ENCODE results near the gene ISG20.

The ISG20 gene

GRCh38 chr15:88658972-88659931, 20.4 kb downstream of the ISG20 start:
- DNase-seq (ENCODE audit: low read depth) = no peak
- H3K4me3 ChIP-seq (ENCODE audit: low read depth, low read length) = no peak overlapping the region
- no peak for TF ChIP-seq CTCF (IDR thresholded peaks at IDR 0.05; ENCODE audit: control insufficient read depth, extremely low read depth, insufficient read depth)

GRCh38 chr15:88661041-88661700, 22.4 kb downstream of the ISG20 start:
- no peak for TF ChIP-seq CTCF (IDR thresholded peaks at IDR 0.05; ENCODE audit: control insufficient read depth, extremely low read depth, insufficient read depth)
- H3K4me3 ChIP-seq (ENCODE audit: low read depth, low read length) = no peak overlapping the region
- no peak for DNase-seq (ENCODE audit: low read depth)

GRCh38 chr15:88661761-88662556, 23.1 kb downstream of the ISG20 start:
- TF ChIP-seq CTCF (IDR thresholded peaks at IDR 0.05; ENCODE audit: control insufficient read depth, extremely low read depth, insufficient read depth) = no peak
- no peak overlapping the region for H3K4me3 ChIP-seq (ENCODE audit: low read depth, low read length)
- DNase-seq (ENCODE audit: low read depth) = no peak

GRCh38 chr15:88663141-88663621, 24.4 kb downstream of the ISG20 start:
- DNase-seq (ENCODE audit: low read depth) = no peak
- TF ChIP-seq CTCF (IDR thresholded peaks at IDR 0.05; ENCODE audit: control insufficient read depth, extremely low read depth, insufficient read depth) = no peak
- no peak overlapping the region for H3K4me3 ChIP-seq (ENCODE audit: low read depth, low read length)

- H3K4me3 ChIP-seq (ENCODE audit: low read depth, low read length) = no peak overlapping the region
- no peak for DNase-seq (ENCODE audit: low read depth)
- TF ChIP-seq CTCF (IDR thresholded peaks at IDR 0.05; ENCODE audit: control insufficient read depth, extremely low read depth, insufficient read depth) = no peak
These were observed 25.4 kb downstream of the ISG20 start for GRCh38 chr15:88664151-88664778.

- TF ChIP-seq CTCF (IDR thresholded peaks at IDR 0.05; ENCODE audit: control insufficient read depth, extremely low read depth, insufficient read depth) = no peak
- DNase-seq (ENCODE audit: low read depth) = no peak
- no peak overlapping the region for H3K4me3 ChIP-seq (ENCODE audit: low read depth, low read length)
These were observed 35.8 kb downstream of the ISG20 start for GRCh38 chr15:88674661-88675060.
